GM19467 (cell line): ENCODE measurements around the gene TRIM61.
"Not testable (repeated sequence)": the region's sequence is repeated elsewhere in the genome, so short reads cannot be mapped to it uniquely, and the experiment has no call there.

ENCODE experiments used
- ATAC-seq: cut with Tn5 transposase; IDR thresholded peaks from one replicate; pipeline ENCODE4 v1.9.1; 2021; ENCODE audit warnings: mild to moderate bottlenecking, moderate library complexity; ENCODE audit not compliant: unreplicated experiment

The TRIM61 gene

DNA sequence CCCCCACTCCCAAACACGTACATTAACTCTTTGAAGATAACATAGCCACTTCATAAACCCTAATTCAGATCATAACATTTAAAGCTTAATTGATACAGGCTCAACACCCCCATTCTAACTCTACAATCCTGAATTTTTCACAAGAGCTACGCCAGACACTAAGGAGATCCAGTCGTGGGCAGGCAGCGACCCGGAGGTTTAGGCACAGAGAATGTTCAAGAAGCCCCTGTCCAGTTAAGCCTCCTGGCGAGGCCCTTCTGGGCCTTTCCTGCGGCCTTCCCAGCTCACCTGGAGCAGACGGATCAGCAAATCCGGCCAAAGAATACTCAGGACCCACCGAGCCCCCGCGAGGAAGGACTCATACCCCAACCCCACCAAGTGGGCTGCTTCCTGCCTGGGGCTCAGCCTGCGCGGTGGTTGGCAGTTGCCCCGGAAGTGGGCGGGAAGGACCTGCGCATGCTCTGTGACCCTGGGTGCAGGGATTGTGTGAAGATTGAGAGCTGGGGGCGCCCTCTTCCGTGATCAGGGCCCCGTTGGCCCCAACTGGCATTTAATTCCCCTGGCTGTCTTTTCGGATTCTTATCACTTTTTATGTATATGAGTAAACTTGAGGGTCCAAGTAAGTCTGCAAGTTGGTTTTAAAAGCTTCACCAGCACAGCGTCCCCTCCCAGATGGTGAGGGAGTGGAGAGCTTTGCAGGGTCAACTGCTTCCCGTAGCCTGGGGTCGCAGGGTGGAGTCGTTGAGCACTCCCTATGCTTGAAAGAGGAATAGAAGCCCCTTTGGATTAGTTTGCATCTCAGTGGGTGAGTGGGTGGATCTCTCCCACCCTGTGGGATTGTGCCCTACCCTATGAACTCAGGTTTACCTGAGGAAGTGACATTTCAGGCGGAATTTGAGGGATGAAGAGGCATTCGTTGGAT lies at the start of gene TRIM61:
TRIM61 (minus strand) TSS at position 415 of the 922 bp plus-strand sequence. CDS start 7,655 bp downstream, outside the sequence.
- peak; percentile 100 for ATAC-seq

DNA sequence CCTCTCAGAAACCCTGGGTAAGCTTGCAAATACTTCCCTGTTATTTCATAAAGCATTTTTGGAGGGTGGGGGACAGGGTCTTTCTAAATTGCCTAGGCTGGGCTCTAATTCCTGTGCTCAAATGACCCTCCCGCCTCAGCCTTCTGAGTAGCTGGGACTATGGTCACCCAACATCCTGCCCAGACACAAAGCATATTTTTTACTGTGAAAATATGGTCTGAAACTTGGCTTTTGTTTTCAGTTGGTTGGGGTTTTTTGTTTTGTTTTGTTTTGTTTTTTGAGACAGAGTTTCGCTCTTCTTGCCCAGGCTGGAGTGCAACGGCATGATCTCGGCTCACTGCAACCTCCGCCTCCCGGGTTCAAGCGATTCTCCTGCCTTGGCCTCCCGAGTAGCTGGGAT lies 48.3 kb upstream of the TRIM61 start:
- not testable (repeated sequence) for ATAC-seq

DNA sequence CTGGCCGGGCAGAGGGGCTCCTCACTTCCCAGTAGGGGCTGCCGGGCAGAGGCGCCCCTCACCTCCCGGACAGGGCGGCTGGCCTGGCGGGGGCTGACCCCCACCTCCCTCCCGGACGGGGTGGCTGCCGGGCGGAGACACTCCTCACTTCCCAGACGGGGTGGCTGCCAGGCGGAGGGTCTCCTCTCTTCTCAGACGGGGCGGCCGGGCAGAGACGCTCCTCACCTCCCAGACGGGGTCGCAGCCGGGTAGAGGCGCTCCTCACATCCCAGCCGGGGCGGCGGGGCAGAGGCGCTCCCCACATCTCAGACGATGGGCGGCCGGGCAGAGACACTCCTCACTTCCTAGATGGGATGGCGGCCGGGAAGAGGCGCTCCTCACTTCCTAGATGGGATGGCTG lies 42.5 kb upstream of the TRIM61 start:
- not testable (repeated sequence) for ATAC-seq

DNA sequence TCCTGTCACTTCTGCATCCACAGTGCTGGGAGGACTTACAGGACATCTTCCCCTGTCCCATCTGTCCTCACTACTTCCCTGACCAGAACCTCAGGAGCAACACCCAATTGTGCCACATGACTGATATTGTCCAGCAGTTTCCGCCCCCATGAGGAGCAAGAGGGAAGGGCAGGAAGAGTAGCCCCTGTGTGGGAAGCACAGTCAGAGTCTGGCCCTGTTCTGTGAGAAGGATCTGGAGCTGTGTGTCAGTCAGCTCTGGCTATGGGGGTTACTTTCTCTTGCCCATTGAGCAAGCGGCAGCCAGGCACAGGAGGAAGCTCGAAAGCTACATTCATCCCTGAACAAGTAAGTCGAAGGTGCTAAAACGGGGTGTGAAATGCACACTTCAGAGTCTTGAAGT lies 39.5 kb upstream of the TRIM61 start:
- ATAC-seq, result no peak

DNA sequence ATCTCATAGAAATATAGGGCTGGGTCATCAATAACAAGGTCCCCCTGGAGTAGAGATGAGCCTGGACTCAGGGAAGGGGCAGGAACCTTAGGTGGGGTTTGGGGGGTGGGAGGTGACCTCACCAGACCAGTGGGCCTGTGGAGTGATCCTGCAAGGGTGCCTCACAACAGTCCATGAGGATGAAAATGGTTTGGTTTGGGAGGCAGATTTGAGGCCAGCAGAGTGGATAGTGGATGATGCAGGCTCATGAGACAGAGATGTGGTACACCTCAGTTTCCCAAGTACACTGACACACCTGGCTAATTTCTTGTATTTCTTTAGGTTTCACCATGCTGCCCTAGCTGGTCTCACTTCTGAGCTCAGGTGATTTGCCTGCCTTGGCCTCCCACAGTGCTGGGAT lies 36.2 kb upstream of the TRIM61 start:
- ATAC-seq, result no peak

DNA sequence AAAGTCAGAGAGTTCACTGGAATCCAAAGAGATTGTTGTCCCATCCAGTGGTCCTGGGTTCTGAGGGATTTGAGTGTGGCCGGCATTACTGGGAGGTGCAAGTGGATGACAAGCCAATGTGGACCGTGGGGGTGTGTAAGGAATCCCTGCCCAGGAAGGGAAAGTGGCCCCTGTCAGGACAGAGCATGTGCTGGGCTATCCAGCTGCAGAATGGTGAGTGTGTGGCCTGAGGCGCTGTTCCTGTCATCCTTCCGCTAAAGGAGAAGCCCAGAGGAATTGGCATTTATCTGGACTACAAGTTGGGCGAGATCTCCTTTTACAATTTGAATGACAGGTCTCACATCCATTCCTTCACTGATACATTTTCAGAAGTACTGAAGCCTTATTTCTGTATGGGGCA lies 33.9 kb upstream of the TRIM61 start:
- ATAC-seq, result no peak

DNA sequence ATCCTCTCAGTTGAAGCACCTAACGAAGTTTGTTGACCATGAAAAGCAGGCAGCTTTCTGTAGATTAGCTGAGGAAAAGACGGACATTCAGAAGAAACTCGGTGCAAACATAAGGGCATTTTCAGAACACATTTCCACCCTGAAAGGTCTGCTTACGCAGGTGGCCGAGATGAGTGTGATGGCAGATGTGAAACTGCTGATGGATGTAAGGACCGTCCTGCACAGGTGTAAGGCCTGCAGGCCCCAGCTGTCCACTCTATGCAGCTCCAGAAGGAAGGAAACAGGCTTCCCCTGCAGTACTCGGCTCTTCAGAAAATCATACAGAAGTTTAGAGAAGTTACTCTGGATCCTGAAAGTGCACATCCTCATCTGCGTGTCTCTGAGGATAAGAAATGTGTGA lies 33.5 kb upstream of the TRIM61 start:
- no peak for ATAC-seq

DNA sequence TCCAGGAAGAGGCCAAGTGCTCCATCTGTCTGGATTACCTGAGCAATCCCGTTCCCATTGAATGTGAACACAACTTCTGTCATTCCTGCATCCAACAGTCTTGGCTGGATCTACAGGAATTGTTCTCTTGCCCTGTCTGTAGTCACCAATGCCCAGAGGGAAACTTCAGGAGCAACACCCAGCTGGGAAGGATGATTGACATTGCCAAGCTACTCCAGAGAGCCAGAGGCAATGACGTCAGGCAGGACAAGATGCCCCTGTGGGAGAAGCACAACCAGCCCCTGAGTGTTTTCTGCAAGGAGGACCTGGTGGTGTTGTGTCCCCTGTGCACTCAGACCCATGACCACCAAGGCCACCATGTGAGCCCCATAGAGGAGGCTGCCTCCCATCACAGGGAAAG lies 33.0 kb upstream of the TRIM61 start:
- ATAC-seq, result no peak

DNA sequence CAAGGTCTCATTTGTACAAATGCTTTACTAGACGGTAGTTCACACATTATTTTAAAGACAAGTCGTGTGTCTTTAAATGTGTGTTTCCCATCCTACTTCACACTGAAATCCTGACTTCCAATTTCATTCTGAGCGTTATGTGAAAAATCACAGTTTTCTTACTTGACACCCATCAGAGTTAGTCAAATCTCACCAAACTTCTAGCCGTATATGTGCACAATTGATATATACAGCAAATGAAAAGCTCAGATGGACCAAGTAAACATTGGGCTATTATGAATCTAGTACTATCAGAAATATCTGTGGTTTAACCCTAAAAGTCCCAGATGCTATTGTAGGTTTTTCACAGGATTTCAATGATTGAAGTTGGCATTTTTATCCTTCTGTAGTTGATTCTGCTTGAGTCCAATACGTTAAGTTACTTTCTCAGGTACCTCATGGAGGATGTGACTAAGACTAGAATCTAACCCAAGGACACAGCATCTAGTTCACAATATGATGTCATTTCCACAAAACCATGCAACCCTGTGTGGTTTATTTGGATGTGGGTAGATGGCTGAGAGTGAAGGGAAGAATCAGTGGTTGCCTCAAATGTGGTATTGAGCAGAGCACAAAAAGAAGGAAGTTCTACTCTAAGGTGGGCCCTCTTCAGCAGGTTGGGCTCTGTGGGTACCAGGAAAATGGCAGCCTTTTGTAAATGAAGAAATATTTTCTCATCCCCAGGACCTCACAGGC lies 32.2 kb upstream of the TRIM61 start:
- no peak for ATAC-seq

DNA sequence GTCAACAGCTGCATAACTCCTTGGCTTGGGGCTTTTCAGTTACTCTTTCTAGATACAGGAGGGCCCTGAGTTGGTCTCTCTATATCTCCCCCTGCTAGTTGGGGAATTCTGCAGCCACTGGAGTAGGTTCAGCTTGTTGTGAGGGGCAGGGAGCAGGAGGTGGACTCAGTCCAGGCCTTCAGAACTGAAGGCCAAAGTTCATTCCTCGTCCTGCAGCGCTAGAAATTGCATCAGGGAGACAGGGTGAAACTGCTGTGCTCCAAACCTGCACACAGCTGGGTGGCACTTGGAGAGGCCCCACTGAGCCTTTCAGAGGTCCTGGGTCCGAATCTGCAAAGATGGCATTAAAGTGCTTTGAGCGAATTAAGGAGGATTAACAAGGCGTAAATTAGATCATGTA lies 29.4 kb upstream of the TRIM61 start:
- ATAC-seq, result no peak

DNA sequence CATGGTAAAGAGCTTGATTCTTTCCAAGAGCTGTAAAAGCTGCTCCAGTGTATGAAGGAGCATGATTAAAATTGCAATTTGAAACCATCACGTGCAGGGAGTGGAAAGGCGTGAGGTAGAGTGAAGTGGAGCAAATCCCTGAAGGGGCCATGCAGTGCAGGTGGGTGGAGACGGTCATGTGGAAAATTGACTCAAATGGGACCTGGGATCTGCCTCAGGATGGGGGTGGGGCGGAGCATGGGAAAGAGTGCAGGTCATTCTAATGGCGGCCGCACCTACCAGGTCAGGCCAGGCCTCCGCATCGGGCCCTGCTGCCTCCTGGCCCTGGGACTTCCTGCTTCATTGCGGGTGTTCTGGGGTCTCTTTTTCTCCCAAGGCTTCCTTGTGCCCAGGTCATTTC lies 29.0 kb upstream of the TRIM61 start:
- ATAC-seq, result no peak

DNA sequence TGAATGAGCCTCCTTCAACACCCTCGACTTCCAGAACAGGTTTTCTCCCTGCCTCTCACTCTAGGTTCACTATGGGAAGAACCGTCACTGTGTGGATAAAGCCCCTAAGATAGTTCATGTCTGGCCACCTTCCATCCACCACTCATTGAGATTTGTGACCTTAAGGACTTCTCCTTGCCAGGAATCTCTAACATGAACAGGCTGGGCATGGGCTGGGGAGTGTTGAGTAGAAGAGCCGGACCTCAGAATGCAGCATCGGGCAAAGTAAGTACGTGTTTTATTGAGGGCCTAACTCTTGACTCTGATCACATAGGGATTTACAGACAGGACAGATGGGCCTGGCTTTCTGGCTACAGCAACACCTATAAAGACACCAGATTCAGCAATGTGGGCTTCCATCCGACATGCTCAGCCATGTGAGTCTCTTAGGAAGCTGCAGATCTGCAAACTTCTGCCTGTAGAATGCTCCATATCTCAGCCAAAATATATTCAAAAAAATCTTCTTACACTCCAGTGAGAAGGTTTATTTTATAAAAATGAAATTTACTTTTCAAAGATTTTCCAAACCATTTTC lies 28.0 kb upstream of the TRIM61 start:
- no peak for ATAC-seq

DNA sequence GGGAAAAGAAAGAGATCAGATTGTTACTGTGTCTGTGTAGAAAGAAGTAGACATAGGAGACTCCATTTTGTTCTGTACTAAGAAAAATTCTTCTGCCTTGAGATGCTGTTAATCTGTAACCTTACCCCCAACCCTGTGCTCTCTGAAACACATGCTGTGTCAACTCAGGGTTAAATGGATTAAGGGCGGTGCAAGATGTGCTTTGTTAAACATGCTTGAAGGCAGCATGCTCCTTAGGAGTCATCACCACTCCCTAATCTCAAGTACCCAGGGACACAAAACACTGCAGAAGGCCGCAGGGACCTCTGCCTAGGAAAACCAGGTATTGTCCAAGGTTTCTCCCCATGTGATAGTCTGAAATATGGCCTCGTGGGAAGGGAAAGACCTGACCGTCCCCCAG lies 24.5 kb upstream of the TRIM61 start:
- ATAC-seq, result not testable (repeated sequence)

DNA sequence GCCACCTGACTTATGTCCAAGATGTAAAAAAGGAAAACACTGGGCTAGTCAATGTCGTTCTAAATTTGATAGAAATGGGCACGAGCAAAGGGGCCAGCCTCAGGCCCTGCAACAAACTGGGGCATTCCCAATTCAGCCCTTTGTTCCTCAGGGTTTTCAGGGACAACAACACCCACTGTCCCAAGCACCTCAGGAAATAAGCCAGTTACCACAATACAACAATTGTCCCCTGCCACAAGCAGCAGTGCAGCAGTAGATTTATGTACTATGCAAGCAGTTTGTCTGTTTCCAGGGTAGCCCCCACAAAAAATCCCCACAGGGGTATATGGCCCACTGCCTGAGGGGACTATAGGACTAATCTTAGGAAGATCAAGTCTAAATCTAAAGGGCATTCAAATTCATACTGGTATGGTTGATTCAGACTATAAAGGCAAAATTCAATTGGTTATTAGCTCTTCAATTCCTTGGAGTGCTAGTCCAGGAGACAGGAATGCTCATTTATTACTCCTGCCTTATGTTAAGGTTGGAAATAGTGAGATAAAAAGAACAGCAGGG lies 21.1 kb upstream of the TRIM61 start:
- not testable (repeated sequence) for ATAC-seq

DNA sequence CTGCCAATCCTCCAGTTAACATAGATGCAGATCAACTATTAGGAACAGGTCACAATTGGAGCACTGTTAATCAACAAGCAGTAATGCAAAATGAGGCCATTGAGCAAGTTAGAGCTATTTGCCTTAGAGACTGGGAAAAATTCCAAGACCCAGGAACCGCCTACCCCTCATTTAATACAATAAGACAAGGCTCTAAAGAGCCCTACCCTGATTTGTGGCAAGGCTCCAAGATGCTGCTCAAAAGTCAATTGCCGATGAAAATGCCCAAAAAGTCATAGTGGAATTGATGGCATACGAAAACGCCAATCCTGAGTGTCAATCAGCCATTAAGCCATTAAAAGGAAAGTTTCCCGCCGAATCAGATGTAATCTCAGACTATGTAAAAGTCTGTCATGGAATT lies 20.5 kb upstream of the TRIM61 start:
- no peak for ATAC-seq

DNA sequence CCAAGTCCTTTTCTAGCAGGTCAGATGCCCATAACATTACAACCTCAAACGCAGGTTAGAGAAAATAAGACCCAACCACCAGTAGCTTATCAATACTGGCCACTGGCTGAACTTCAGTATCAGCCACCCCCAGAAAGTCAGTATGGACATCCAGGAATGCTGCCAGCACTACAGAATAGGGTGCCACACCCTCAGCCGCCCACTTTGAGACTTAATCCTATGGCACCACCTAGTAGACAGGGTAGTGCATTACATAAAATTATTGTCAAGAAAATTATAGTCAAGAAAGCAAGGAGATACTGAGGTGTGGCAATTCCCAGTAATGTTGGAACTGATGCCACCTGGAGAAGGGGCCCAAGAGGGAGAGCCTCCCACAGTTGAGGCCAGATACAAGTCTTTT lies 19.9 kb upstream of the TRIM61 start:
- no peak for ATAC-seq

DNA sequence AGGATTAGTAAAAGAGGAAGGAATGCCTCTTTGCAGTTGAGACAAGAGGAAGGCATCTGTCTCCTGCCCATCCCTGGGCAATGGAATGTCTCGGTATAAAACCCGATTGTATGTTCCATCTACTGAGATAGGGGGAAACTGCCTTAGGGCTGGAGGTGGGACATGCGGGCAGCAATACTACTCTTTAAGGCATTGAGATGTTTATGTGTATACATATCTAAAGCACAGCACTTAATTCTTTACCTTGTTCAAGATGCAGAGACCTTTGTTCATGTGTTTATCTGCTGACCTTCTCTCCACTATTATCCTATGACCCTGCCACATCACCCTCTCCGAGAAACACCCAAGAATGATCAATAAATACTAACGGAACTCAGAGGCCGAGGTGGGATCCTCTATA lies 18.7 kb upstream of the TRIM61 start:
- ATAC-seq, result not testable (repeated sequence)

DNA sequence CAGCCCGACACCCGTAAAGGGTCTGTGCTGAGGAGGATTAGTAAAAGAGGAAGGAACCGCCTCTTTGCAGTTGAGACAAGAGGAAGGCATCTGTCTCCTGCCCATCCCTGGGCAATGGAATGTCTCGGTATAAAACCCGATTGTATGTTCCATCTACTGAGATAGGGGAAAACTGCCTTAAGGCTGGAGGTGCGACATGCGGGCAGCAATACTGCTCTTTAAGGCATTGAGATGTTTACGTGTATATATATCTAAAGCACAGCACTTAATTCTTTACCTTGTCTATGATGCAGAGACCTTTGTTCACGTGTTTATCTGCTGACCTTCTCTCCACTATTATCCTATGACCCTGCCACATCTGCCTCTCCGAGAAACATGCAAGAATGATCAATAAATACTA lies 13.3 kb upstream of the TRIM61 start:
- ATAC-seq, result not testable (repeated sequence)

DNA sequence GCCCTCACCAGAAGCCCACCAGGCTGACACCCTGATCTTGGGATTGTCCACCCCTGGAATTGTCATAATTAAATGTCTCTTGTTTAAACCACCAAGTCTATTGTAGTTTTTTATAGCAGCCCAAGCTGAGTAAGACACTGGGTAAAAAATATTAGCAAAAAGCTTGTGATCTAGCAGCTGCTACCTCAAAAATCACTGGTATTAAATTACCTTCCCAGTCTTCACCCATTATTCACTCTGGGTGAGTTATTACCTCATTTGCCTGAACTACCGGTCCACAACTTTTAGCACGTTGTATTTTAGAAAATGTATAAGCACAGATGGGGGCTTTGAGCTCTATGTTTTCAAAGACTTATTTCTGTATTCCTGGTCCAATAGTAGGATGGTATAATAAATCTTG lies 12.0 kb upstream of the TRIM61 start:
- ATAC-seq, result no peak

DNA sequence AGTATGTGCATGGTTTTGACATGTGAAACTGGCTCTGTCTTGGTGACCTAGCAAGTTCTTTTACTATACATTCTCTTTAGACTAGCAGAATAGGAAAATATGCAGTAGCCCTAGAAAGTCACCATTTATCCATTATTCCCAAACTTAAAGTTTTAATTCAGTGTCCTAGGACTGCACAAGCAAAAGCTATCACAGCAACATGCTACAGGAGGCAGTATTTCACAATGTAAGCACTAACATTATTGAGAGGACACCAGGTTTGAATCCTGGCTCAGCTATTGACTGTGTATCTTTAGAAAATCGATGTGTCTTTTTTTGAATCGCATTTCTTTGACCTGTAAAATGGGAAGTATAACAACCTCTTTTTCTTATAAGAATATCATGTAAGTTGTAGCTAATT lies 5.5 kb downstream of the TRIM61 start:
- ATAC-seq, result not testable (repeated sequence)

DNA sequence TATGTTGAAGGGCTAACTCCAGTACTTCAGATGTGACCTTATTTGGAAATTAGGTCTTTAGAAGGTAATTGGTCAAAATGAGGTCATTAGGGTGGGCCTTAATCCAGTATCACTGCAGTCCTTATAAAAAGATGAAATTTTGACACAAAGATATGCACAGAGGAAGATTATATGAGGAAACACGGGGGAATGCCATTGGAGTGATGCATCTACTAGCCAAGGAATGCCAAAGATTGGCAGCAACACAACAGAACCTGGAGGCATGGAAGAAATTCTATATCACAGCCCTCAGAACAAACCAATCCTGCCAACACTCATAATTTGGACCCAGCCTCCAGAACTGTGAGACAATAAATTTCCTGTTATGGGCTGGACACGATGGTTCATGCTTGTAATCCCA lies 17.6 kb downstream of the TRIM61 start:
- no peak for ATAC-seq
